GM18951 (cell line): Measurements from ENCODE around the gene ZCCHC4.

Source experiments
- POLR2A ChIP-seq: IDR thresholded peaks from 4 replicates; pipeline ENCODE4 v1.6.1; 2011; ENCODE audit warnings: mild to moderate bottlenecking; ENCODE audit not compliant: insufficient read length, insufficient read depth; ENCODE audit errors: extremely low read depth
- in situ Hi-C: fragments of 300-500 bp; cut with MboI; formaldehyde crosslinking; loops from one replicate; pipeline ENCODE4 v1.12.0; 2022; ENCODE audit warnings: low sequenced_read_pairs, mixed read lengths, inconsistent platforms; ENCODE audit not compliant: unreplicated experiment

The ZCCHC4 gene

DNA sequence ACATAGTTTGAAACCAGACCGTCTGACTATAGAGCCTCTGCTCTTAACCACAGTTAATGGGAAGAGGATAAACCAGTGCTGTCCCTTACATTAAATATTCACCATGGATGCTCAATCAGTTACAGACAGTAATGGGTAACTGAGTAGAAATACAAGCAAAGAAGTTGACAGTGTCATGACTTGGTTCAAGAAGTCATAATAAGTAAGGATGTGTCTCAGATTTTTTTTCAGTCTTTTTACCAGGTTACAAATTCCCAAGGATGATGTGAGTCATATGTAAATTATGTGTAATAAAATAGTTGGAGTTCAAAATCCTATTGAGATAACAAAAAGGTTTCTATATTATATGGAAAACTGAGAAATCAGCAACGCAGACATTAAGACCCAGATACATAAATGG is 31.1 kb downstream of the ZCCHC4 start:
- TF ChIP-seq POLR2A: no peak
- in situ Hi-C loops: no loop called here

DNA sequence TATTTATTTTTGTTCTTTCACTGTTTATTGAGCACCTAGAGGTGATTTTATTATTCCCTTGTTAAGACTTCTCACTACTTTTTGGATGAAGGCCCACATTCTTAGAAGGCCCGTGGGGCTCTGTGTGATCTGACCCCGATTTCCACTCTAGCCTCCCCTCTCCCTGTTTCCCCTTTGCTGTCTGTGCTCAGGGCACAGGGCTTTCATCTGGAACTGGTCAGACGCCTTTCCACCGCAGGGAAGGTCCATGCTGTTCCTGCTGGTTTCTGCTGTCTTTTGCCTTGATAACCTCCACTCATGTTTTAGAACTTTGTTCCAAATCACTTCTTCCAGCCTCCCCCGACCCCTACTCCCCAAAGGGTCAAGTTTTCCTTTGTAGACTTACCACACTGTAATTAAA is 33.2 kb downstream of the ZCCHC4 start:
- in situ Hi-C loops: no loop called here
- TF ChIP-seq POLR2A: no peak

DNA sequence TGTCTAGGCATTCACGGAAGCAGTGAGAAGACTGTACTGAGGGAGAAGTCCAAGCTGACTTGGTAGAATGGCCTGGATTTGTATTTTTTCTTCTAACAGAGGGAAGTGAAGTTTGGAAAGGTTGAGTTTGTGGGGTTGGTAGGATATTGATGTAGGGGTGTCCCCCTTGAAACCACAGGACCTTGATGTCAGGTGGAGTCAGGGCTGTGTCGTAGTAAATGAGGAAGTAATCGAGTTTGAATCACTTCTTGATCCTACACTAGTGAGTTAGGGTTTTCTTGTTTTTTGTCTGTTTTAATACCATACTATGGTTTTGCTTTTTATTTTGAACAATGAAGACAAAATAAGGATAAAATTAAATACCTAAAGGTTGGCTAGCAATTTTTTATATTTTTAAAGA is 34.3 kb downstream of the ZCCHC4 start:
- TF ChIP-seq POLR2A: no peak
- in situ Hi-C loops: no loop called here

DNA sequence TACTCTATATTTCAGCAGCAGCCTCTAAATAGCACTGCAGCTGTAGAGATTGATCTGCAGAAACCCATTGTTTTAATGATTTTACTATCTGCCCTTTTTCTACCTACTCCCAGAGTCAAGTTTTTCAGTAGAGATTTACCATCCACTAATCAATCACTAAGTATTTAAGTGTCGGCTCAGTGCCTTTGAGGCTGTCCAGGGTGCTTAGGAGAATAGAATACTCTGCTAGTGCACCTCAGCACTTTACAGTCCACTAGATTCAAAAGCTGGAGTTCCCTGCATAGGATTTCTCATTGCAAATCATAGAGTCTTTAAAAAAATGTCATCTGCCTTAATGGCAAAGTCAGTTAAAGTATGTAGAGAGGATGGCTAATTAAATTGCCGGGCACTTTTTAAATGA is 34.9 kb downstream of the ZCCHC4 start:
- in situ Hi-C loops: no loop called here
- TF ChIP-seq POLR2A: no peak

DNA sequence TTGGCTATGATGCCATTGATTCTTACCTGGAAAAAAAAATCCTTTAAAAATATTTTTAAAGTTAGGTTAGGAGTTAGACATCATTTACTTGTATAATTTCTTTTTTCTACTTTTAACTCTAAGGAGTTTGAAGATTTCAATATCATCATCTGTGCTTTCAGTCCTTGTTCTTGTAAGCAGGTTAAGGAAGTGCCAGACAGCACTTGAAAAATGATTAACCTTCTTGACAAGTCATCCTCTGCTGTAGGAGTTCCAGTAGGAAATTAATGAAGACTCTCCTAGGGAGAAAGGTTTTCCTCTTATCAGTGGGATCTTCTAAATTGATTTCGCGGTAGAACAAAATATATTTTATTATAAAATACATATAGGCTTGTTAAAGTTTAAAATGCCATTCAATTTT is 35.4 kb downstream of the ZCCHC4 start:
- no peak for TF ChIP-seq POLR2A
- in situ Hi-C loops: no loop called here

DNA sequence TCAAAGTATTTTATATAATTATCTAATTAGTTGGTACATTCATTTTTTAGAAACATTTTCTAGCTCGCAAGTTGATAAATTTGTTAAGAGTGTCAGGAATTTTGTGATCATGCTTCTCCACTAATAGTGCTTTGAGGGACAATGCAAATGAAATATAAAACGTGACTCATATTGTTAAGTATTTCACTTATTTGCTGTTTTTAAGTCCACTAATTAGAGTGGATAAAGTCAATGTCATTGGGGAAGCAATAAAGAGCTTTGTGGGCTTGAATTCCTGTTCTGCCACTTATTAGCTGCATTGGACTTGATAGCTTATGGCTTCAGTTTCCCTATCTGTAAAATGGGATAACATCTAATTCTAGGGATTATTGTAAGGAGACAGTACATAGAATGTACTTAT is 38.0 kb downstream of the ZCCHC4 start:
- TF ChIP-seq POLR2A: no peak
- in situ Hi-C loops: loop anchor here (25.0 kb wide), 1 partner anchor 363 kb away; no protein-coding TSS in a partner anchor

DNA sequence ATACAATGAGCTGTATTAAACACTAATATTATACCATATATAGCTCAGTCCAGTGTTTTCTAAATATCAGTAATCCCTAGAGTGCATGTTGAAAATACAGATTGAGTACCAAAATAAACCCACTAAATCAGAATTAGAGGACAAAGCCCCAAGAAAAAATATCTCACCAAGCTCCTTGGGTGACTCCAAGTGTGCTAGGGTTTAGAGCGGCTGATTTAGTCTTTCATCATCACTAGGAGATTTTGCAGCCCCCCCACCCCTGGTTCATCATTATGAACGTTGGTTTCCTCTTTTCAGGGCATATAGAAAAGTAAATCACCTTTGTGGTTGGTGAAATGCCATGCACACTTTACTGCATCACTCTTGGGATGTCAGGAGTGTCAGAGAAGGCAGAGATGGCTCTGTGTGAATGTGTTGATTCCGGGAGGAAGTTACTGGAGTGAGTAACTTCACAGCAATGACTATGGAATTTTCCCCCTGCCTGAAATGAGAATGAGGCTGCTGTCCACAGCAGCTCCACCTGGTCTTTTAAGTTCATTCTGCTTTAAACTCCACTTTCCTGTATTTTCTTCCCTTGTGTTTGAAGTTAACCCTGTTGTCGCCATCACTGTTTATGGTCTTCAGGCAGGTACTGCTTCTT is 39.3 kb downstream of the ZCCHC4 start:
- TF ChIP-seq POLR2A: no peak
- in situ Hi-C loops: loop anchor here (25.0 kb wide), 1 partner anchor 365 kb away; no protein-coding TSS in a partner anchor

DNA sequence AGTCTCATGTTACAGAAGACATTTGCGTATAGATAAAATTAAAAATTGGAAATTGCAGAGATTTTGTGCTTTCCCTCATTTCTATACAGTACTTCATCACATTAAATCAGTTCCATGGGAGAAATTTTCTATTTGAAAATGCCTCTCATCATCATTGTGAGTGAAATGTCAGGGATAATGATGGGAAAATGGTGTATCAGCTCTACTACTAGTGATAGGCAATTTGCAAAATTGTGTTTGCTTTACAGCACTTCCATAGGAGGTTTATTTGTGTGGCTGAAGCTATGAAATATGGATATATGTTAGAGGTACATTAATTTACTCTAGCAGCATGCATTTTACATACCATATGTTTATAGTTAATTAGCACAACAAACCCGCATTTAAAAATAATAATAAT is 43.5 kb downstream of the ZCCHC4 start:
- no peak for TF ChIP-seq POLR2A
- in situ Hi-C loops: loop anchor here (25.0 kb wide), 1 partner anchor 369 kb away; no protein-coding TSS in a partner anchor

DNA sequence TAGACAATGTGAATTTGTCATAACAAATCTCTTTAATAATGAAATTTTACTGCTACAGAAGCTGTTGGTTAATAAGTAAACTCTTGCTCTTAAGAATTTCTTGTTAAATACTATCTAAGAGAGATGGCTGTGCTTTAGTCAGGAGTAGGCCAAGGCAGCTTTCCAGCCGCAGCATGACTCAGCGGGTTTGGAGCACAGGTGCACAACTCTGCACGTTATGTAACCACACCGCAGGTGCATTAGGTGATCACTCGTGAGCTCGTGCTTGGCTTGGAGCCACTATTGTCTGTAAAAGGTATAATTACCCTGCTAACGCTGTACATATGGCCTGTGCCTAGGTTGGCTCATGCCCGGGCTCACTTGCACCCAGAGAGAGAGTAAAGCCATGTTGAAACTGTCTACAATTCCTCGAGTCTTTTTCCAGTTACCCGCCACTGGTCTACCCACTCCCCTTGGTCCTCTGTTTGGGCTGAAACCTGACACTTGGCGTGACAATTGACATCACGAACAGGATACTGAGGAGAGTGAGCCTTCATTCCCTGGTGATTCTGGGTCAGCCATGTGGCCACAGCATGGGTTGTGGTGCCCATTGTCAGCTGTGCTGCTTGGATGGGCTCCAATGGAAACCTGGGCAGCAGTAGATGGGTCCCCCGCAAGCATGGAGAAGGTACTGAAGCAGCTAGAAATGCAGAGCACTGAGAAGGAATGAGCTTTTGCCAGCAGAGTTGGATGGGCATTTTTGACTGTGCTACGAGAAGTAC is 46.1 kb downstream of the ZCCHC4 start:
- no peak for TF ChIP-seq POLR2A
- in situ Hi-C loops: loop anchor here (25.0 kb wide), 1 partner anchor 371 kb away; no protein-coding TSS in a partner anchor

DNA sequence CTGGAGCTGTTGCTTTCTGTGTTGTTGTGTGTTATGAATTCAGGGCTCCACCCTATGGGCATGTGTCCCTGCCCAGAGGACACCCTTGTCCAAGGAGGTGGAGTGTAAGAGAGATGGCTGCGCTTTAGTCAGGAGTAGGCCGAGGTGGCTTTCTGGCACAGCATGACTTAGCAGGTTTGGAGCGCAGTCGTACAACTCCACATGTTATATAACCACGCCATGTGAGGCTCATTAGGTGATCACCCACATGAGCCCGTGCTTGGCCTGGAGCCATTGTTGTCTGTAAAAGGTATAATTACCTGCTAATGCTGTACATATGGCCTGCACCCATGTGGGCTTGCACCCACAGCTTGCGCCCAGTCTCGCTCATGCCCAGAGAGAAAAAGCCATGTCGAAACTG is 48.7 kb downstream of the ZCCHC4 start:
- no peak for TF ChIP-seq POLR2A
- in situ Hi-C loops: loop anchor here (10.0 to 25.0 kb wide), 2 partner anchors 186 to 374 kb away; no protein-coding TSS in a partner anchor

DNA sequence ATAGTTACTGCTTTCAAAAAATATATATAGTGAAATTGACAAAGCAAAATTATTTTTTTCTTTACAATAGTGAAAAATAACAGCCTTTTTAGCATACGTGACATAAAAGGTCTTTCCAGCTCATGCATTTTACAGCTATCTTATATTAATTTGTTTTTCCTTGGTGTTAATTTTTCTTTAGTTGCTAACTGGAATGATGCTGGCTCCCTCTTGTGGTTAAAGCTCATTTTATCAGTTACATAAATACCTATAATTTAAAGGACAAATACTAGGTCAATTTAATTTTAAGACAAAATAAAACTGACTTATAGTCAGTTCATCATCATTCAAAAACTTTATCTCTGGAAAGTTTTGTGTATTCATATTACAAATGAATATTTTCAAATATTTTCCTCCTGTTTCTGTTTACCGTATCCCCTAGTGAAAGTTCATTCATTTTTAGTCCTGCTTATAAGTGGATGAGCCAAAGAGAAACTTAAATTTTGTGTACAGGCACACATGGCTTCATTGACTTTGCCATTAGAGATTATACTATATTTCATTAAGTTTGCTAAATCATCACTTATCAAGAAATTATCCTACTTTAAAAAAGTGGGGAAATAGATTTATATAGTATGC is 54.5 kb downstream of the ZCCHC4 start:
- in situ Hi-C loops: loop anchor here (10.0 to 25.0 kb wide), 2 partner anchors 192 to 380 kb away; no protein-coding TSS in a partner anchor
- TF ChIP-seq POLR2A: no peak

DNA sequence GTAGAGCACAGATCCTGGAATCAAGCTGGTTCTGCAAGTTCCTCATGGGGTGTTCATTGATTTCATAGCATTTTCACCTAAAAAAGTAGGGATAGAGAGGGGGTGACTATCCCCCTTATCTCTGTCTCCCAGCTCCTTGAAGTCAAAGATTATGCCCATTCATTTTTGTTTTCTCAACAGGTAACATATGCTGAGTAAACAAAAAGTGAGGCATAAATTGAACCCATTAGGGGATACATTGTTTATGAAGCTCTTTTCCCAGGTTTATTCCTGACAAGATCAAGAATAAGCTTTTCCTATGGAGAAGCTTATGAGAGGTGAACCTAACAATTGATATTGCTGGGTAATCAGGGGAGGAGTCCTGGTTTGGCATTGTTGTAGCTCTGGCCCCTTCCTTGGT is 55.3 kb downstream of the ZCCHC4 start:
- in situ Hi-C loops: loop anchor here (10.0 to 25.0 kb wide), 2 partner anchors 193 to 381 kb away; no protein-coding TSS in a partner anchor
- TF ChIP-seq POLR2A: no peak

DNA sequence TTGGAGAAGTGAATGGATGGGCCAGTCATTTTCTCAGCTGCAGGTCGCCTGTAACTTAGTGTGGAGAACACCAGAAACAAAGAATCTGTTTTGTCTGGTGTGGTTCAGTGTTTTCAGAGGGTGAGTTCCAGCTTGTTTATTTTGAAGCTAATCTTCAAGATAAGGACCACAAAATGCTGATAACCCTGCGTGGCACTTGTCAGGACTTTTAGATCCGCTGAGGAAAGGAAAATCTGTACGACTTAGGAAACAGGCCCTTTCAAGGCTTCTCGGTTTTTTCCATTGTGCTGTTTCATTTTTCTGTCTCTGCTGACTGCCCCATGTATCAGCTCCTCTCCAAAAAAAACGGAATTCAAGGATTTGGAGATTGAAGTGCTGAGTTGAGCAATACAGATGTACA is 55.7 kb downstream of the ZCCHC4 start:
- in situ Hi-C loops: loop anchor here (10.0 to 25.0 kb wide), 2 partner anchors 194 to 381 kb away; no protein-coding TSS in a partner anchor
- TF ChIP-seq POLR2A: no peak
